Hepatocyte (in vitro differentiated cells): ENCODE measurements around the gene NDST3. TPM values are rescaled to one million over a fixed set of nuclear protein-coding genes. Genes with fewer than 3 reads are reported as not detected.
A peak's percentile ranks its signal among the peaks of the same experiment; 100 is the strongest.

ENCODE experiments used
- DNase-seq: peaks from one replicate; pipeline ENCODE4 v3.0.0-alpha.2; 2016; ENCODE audit warnings: low spot score
- H2AFZ ChIP-seq: fragments of 200-600 bp; sonication (generic); 2 replicates; pipeline ENCODE4 v1.6.0; 2016; ENCODE audit warnings: antibody characterized with exemption, mild to moderate bottlenecking
- H3K27ac ChIP-seq: fragments of 200-600 bp; sonication (generic); 2 replicates; pipeline ENCODE4 v1.5.1; 2016; ENCODE audit warnings: mild to moderate bottlenecking
- H3K27me3 ChIP-seq: fragments of 200-600 bp; sonication (generic); 2 replicates; pipeline ENCODE4 v1.6.1; 2016
- H3K36me3 ChIP-seq: fragments of 200-600 bp; sonication (generic); replicated peaks from 2 replicates; pipeline ENCODE4 v1.5.1; 2016; ENCODE audit warnings: low read depth; ENCODE audit not compliant: insufficient read depth
- H3K4me1 ChIP-seq: fragments of 200-600 bp; sonication (generic); 2 replicates; pipeline ENCODE4 v1.5.1; 2016; ENCODE audit warnings: mild to moderate bottlenecking, moderate library complexity; ENCODE audit not compliant: insufficient read depth
- H3K4me2 ChIP-seq: fragments of 200-600 bp; sonication (generic); 2 replicates; pipeline ENCODE4 v1.6.0; 2016
- H3K4me3 ChIP-seq: fragments of 200-600 bp; sonication (generic); 2 replicates; pipeline ENCODE4 v1.5.1; 2016; ENCODE audit warnings: mild to moderate bottlenecking
- H3K79me2 ChIP-seq: fragments of 200-600 bp; sonication (generic); 2 replicates; pipeline ENCODE4 v1.6.0; 2017; ENCODE audit warnings: mild to moderate bottlenecking
- H3K9me2 ChIP-seq: fragments of 200-600 bp; sonication (generic); replicated peaks from 2 replicates; pipeline ENCODE4 v1.6.0; 2017; ENCODE audit warnings: mild to moderate bottlenecking; ENCODE audit not compliant: insufficient read depth
- H3K9me3 ChIP-seq: fragments of 200-600 bp; sonication (generic); 2 replicates; pipeline ENCODE4 v1.5.1; 2016; ENCODE audit warnings: low read depth, mild to moderate bottlenecking
- H4K20me1 ChIP-seq: fragments of 200-600 bp; sonication (generic); 2 replicates; pipeline ENCODE4 v1.6.0; 2016; ENCODE audit warnings: mild to moderate bottlenecking; ENCODE audit not compliant: insufficient read depth, poor library complexity, severe bottlenecking
- EZH2 ChIP-seq: fragments of 200-600 bp; sonication (generic); IDR thresholded peaks from 2 replicates; pipeline ENCODE4 v1.6.1; 2016; ENCODE audit warnings: antibody characterized with exemption, mild to moderate bottlenecking, borderline replicate concordance
- EZH2phosphoT487 ChIP-seq: fragments of 200-600 bp; sonication (generic); IDR thresholded peaks from one replicate; pipeline ENCODE4 v1.6.1; 2018; ENCODE audit warnings: antibody characterized with exemption, mild to moderate bottlenecking, low read depth, moderate library complexity; ENCODE audit not compliant: unreplicated experiment, severe bottlenecking
- WGBS: methylation state at CpG from one replicate; pipeline ENCODE4 v1.1.6; 2016; ENCODE audit warnings: low lambda C conversion rate; ENCODE audit errors: missing lambda C conversion rate; 5-methylcytosine and 5-hydroxymethylcytosine counted together
- polyA plus RNA-seq: library from polyadenylated mRNA; unstranded; fragments of >200 nt; fragmentation: Nextera tagmentation; extraction: Ambion mirVana; gene quantifications from 2 replicates; pipeline ENCODE4 v1.2.1, GENCODE V29; 2016
- total RNA-seq: library from RNA; depleted of rRNA; stranded (reverse); fragments of >200 nt; gene quantifications from 2 replicates; pipeline ENCODE4 v1.2.3, GENCODE V29; 2014
- TF ChIP-seq, protein P1 (sequence below): fragments of 200-600 bp; sonication (generic); IDR thresholded peaks from 2 replicates; pipeline ENCODE4 v1.5.1; 2016; ENCODE audit warnings: antibody characterized with exemption, mild to moderate bottlenecking; ENCODE audit not compliant: poor library complexity

Gene NDST3
- total and polyA plus RNA-seq, 2 experiments from 2014 or later: 1.3 to 1.6 TPM

DNA sequence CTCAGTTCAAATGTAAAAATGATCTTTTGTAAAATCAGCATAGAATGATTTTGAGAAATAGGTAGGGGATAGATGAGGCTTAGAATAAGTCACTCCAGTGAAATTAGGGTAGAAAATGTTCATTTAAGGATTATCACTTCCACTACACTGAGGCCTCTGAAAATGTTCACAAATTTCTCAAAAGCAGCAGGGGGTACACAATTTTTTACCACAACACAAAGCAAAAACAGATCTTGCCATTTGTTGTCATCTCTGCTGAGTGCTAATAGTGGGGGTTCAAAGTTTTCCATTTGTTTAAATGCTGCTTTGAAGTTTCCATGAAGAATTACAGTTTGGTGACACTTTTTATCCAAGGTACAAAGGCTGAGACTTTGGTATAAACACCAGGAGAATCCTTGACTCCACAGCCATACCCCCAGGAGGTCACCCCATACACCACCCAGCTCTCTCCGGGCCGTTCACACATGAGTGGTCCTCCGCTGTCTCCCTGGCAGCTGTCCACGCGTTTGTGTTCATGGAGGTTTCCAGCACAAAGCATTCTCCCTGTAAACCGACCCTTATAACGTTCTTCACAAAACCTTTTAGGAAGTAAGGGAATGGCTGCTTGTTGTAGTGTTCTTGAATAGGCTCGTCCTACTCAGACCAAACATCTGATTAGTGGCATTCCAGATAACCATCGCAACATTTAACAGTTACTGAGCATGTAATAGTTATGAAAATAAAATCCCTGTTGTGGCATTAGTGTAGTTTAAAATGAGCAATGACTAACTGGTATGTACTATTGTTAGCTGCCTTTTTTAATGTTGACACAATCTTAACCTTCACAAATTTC lies 247.5 kb downstream of the NDST3 start:
- peaks cover 22% of the 10 kb centered on the region for H3K79me2 ChIP-seq
- TF ChIP-seq EZH2: no peak
- TF ChIP-seq EZH2phosphoT487: no peak
- TF ChIP-seq, protein P1, sequence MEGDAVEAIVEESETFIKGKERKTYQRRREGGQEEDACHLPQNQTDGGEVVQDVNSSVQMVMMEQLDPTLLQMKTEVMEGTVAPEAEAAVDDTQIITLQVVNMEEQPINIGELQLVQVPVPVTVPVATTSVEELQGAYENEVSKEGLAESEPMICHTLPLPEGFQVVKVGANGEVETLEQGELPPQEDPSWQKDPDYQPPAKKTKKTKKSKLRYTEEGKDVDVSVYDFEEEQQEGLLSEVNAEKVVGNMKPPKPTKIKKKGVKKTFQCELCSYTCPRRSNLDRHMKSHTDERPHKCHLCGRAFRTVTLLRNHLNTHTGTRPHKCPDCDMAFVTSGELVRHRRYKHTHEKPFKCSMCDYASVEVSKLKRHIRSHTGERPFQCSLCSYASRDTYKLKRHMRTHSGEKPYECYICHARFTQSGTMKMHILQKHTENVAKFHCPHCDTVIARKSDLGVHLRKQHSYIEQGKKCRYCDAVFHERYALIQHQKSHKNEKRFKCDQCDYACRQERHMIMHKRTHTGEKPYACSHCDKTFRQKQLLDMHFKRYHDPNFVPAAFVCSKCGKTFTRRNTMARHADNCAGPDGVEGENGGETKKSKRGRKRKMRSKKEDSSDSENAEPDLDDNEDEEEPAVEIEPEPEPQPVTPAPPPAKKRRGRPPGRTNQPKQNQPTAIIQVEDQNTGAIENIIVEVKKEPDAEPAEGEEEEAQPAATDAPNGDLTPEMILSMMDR: no peak
- H2AFZ ChIP-seq: no peak overlapping the region
- H3K36me3 ChIP-seq: no peaks in the 10 kb centered on the region
- H3K4me2 ChIP-seq: peak overlapping the region; percentile 89
- DNase-seq: peak; percentile 18
- H3K27ac ChIP-seq: peak overlapping the region; percentile 13
- H3K4me1 ChIP-seq: peaks cover 26% of the 10 kb centered on the region
- H4K20me1 ChIP-seq: no peaks in the 10 kb centered on the region
- WGBS: 50% methylated on average over 9 of the region's 9 CpGs
- H3K4me3 ChIP-seq: no peak overlapping the region
- no peaks in the 10 kb centered on the region for H3K27me3 ChIP-seq
- H3K9me3 ChIP-seq: no peaks in the 10 kb centered on the region
- H3K9me2 ChIP-seq: no peaks in the 10 kb centered on the region

DNA sequence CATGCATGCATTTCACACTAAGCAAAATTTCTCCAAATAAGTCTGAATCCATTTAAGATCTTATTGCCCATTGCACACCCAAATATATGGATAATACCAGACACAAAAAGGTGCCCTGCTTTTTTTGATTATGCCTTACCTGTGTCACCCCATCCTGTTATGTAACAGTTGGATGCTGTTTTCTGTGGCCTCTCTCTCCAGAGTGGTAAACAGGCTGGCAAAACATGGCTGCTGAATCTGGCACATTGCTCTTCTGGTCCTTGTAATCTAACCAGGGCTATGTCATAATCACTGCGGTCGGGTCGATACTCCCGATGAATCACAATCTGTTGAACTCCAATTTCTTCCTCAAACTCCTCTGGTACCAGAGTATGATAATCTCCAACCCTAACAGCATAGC lies 248.4 kb downstream of the NDST3 start:
- Histone ChIP-seq H3K4me2 (no peak overlapping the region), H3K36me3 (no peaks in the 10 kb centered on the region), H3K27ac (no peak overlapping the region), H2AFZ (no peak overlapping the region), H4K20me1 (no peaks in the 10 kb centered on the region), H3K79me2 (peaks cover 20% of the 10 kb centered on the region), H3K4me1 (peaks cover 19% of the 10 kb centered on the region), H3K4me3 (no peak overlapping the region), H3K9me3 (no peaks in the 10 kb centered on the region), H3K27me3 (no peaks in the 10 kb centered on the region), H3K9me2 (no peaks in the 10 kb centered on the region)
- no peak for TF ChIP-seq EZH2
- WGBS: 74% methylated on average over 4 of the region's 4 CpGs
- no peak for DNase-seq

DNA sequence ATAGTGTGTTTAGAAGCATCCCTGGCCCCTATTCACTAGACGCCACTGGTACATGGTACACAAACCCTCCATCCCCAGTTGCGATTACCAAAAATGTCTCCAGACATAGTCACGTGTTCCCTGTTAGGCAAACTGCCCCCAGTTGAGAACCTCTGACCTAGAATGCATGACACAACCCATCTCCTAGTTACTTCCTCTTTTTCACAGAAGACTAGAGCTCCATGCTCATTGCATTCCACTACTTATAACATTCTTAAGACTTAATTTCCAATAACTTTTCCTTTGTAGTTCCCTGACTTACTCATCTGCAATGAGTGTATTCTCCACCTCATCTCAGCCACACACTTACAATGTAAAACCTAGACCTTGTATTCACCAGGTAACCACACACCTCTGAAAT lies 249.9 kb downstream of the NDST3 start:
- no peak for DNase-seq
- Histone ChIP-seq H3K4me2 (no peak overlapping the region), H3K4me3 (no peak overlapping the region), H3K27me3 (no peaks in the 10 kb centered on the region), H3K9me3 (no peaks in the 10 kb centered on the region), H3K27ac (no peak overlapping the region), H3K9me2 (no peaks in the 10 kb centered on the region), H3K79me2 (peaks cover 12% of the 10 kb centered on the region), H2AFZ (no peak overlapping the region), H3K4me1 (peaks cover 16% of the 10 kb centered on the region), H4K20me1 (no peaks in the 10 kb centered on the region), H3K36me3 (no peaks in the 10 kb centered on the region)
- TF ChIP-seq EZH2: no peak
- TF ChIP-seq, protein P1: no peak
- TF ChIP-seq EZH2phosphoT487: no peak
- WGBS: 85% methylated on average over 3 of the region's 3 CpGs

DNA sequence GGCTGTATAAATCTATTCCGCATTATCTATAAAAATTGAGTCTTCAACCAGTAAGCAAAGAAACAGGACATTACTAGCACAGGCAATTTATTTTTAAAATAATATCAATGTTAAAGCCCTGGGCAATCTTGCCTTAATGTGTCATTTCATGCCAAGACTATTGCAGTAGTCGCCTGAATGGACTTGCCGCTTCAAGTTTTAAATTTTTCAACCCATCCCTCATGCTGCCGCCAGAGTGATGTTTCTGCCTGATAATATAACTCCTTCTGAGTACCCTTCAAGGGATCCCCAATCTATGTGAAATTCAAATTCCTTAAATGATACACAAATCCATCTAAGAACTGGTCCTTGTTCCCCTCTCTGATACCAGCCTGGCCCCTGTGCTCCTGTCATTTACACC lies 251.6 kb downstream of the NDST3 start:
- no peaks in the 10 kb centered on the region for H3K9me3 ChIP-seq
- H3K79me2 ChIP-seq: no peaks in the 10 kb centered on the region
- no peaks in the 10 kb centered on the region for H3K9me2 ChIP-seq
- DNase-seq: no peak
- no peak overlapping the region for H3K4me3 ChIP-seq
- TF ChIP-seq EZH2 (no peak), EZH2phosphoT487 (no peak)
- TF ChIP-seq, protein P1: no peak
- no peak overlapping the region for H2AFZ ChIP-seq
- H3K4me1 ChIP-seq: peaks cover 6% of the 10 kb centered on the region
- 98% methylated on average over 4 of the region's 4 CpGs for WGBS
- H3K4me2 ChIP-seq: no peak overlapping the region
- no peaks in the 10 kb centered on the region for H3K27me3 ChIP-seq
- H4K20me1 ChIP-seq: no peaks in the 10 kb centered on the region
- H3K36me3 ChIP-seq: no peaks in the 10 kb centered on the region
- H3K27ac ChIP-seq: no peak overlapping the region
